ENCODE measurements around the gene CNTNAP2. TPM values are rescaled to one million over a fixed set of nuclear protein-coding genes. Genes with fewer than 3 reads are reported as not detected.

The CNTNAP2 gene
- total RNA-seq, 1 experiment from 2014 or later = 64.5 TPM

DNA sequence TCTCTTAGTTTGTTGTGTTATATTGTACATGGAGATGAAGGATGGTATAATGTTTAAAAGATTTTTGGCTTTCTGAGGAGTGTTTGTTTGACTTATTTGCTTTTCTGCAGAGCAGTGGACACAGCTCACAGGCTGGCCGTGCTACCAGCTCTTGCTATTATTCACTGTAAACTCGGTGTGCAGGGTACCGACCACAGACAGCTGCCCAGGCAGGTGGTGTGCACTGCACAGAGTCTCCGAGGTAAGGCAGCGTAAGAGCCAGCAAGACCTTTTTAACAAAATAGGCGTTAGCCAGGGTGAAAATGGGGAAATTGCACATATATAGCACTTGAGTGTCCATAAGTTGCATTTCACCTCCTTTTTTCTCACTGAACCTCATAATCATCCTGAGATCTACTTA lies 438.0 kb downstream of the CNTNAP2 start:
- H3K56ac ChIP-seq (ENCODE audit: insufficient read length, low read depth, low read length) = no peak overlapping the region
- H3K27ac ChIP-seq (ENCODE audit: insufficient read length, low read depth, low read length) = no peak overlapping the region
- no peak overlapping the region for H3K9ac ChIP-seq (ENCODE audit: extremely low read depth, insufficient read length, low read length)
- H4K91ac ChIP-seq (ENCODE audit: insufficient read length, low read depth, low read length) = no peak overlapping the region
- H3K9me3 ChIP-seq (ENCODE audit: control insufficient read depth, low read depth, low read length) = no peaks in the 10 kb centered on the region
- no peak overlapping the region for H2BK20ac ChIP-seq (ENCODE audit: low read depth, low read length, poor library complexity, severe bottlenecking)
- no peaks in the 10 kb centered on the region for H3K4me1 ChIP-seq (ENCODE audit: insufficient read depth, low read length)
- Mint-ChIP-seq H3K4me1 (no peaks in the 10 kb centered on the region), H3K9me3 (no peaks in the 10 kb centered on the region; a peak in 1 of 5 replicates), H3K4me3 (no peak overlapping the region), H3K27me3 (ENCODE audit: low read depth) (no peaks in the 10 kb centered on the region), H3K36me3 (ENCODE audit: insufficient read depth in 1 of 3, low read depth in 3 of 3) (no peaks in the 10 kb centered on the region), H3K27ac (no peak overlapping the region)
- no peak overlapping the region for H2BK15ac ChIP-seq (ENCODE audit: low read depth, low read length)
- TF ChIP-seq, protein P1, sequence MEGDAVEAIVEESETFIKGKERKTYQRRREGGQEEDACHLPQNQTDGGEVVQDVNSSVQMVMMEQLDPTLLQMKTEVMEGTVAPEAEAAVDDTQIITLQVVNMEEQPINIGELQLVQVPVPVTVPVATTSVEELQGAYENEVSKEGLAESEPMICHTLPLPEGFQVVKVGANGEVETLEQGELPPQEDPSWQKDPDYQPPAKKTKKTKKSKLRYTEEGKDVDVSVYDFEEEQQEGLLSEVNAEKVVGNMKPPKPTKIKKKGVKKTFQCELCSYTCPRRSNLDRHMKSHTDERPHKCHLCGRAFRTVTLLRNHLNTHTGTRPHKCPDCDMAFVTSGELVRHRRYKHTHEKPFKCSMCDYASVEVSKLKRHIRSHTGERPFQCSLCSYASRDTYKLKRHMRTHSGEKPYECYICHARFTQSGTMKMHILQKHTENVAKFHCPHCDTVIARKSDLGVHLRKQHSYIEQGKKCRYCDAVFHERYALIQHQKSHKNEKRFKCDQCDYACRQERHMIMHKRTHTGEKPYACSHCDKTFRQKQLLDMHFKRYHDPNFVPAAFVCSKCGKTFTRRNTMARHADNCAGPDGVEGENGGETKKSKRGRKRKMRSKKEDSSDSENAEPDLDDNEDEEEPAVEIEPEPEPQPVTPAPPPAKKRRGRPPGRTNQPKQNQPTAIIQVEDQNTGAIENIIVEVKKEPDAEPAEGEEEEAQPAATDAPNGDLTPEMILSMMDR (conservative IDR thresholded peaks at IDR 0.05) = no peak
- H4K5ac ChIP-seq (ENCODE audit: insufficient read length, low read depth, low read length) = no peak overlapping the region
- no peak overlapping the region for H3K4me2 ChIP-seq (ENCODE audit: insufficient read depth, insufficient read length, low read length)
- no peak overlapping the region for H2AK5ac ChIP-seq (ENCODE audit: insufficient read length, low read length)
- no peaks in the 10 kb centered on the region for H3K79me1 ChIP-seq (ENCODE audit: insufficient read depth, low read depth, low read length, poor library complexity, severe bottlenecking)
- no peak overlapping the region for H2BK120ac ChIP-seq (ENCODE audit: low read depth, low read length, poor library complexity, severe bottlenecking)
- no peak overlapping the region for H3T11ph ChIP-seq (ENCODE audit: low read length)
- H3K79me2 ChIP-seq (ENCODE audit: insufficient read depth, low read length) = no peaks in the 10 kb centered on the region
- H3K23me2 ChIP-seq (ENCODE audit: insufficient read length, low read depth, low read length, poor library complexity, severe bottlenecking) = no peaks in the 10 kb centered on the region
- H3K27me3 ChIP-seq (ENCODE audit: insufficient read depth, low read length) = no peaks in the 10 kb centered on the region
- no peak for DNase-seq
- H3K14ac ChIP-seq (ENCODE audit: insufficient read depth, low read length) = no peak overlapping the region
- H2AFZ ChIP-seq (ENCODE audit: low read length) = no peak overlapping the region
- H4K8ac ChIP-seq (replicated peaks; ENCODE audit: insufficient read length, low read depth, low read length) = no peak overlapping the region
- H3K18ac ChIP-seq (ENCODE audit: insufficient read length, low read depth, low read length) = no peak overlapping the region
- no peak overlapping the region for H2BK12ac ChIP-seq (ENCODE audit: insufficient read length, low read depth, low read length)
- H3K4ac ChIP-seq (ENCODE audit: low read depth, low read length) = no peak overlapping the region
- H2BK5ac ChIP-seq (ENCODE audit: insufficient read length, low read length) = no peak overlapping the region
- WGBS (ENCODE audit: extremely low coverage, insufficient read length, low lambda C conversion rate) = no CpG with 5 or more reads among the region's 6 CpGs
- no peak overlapping the region for H3K23ac ChIP-seq (ENCODE audit: insufficient read length, low read depth, low read length)
- no peaks in the 10 kb centered on the region for H4K20me1 ChIP-seq (ENCODE audit: control insufficient read depth, insufficient read depth, insufficient read length)
